Endothelial cell of umbilical vein (primary cell): Measurements from ENCODE around the gene SETBP1. TPM values are rescaled to one million over a fixed set of nuclear protein-coding genes. Genes with fewer than 3 reads are reported as not detected.

ENCODE experiments used
- BruUV-seq: library from RNA; stranded (reverse); fragments of 400-500 nt; replicated peaks from 2 replicates; lab custom pipeline; 2021; lab: Mats Ljungman, UMichigan
- CTCF ChIA-PET: fragments of 300-600, 350-600 bp; sonication (Branson Sonifier 250); formaldehyde crosslinking; loops from one replicate; lab custom pipeline; 2021; ENCODE audit warnings: antibody characterized with exemption, inconsistent platforms; lab: Charles Lee
- POLR2A ChIA-PET: fragments of 300-600, 350-600 bp; sonication (Branson Sonifier 250); formaldehyde crosslinking; loops from one replicate; lab custom pipeline; 2021; ENCODE audit warnings: antibody characterized with exemption, inconsistent platforms; lab: Charles Lee
- DNase-seq: peaks from one replicate; pipeline ENCODE4 v3.0.0-alpha.2; 2011; ENCODE audit warnings: low read depth, low spot score
- FAIRE-seq: peaks from 2 replicates; lab custom pipeline; 2011; peaks lifted over from hg19 to GRCh38; lab: Jason Lieb, UNC
- H2AFZ ChIP-seq: 2 replicates; pipeline ENCODE4 v1.6.0; 2012; ENCODE audit warnings: low read depth, low read length, control low read depth, inconsistent platforms
- H3K27ac ChIP-seq: 2 replicates; pipeline ENCODE4 v1.5.1; 2011; ENCODE audit warnings: low read depth, mild to moderate bottlenecking, control low read depth, low read length, moderate library complexity; ENCODE audit not compliant: insufficient read depth
- H3K27me3 ChIP-seq, 2 experiments: 2 replicates each; pipeline versions ENCODE4 v1.6.0 to v1.6.1; 2011; ENCODE audit warnings: low read length in 2 of 2, mixed read lengths in 1 of 2; ENCODE audit not compliant: control insufficient read depth in 2 of 2, insufficient read depth in 2 of 2
- H3K36me3 ChIP-seq, 2 experiments: 2 replicates in 1 of 2; 3 replicates in 1 of 2; pipeline ENCODE4 v1.5.1; 2011; ENCODE audit warnings: low read length in 2 of 2, mild to moderate bottlenecking in 1 of 2, moderate library complexity in 1 of 2; ENCODE audit not compliant: control insufficient read depth in 2 of 2, insufficient read depth in 2 of 2; ENCODE audit errors: extremely low read depth in 1 of 2
- H3K4me1 ChIP-seq: 3 replicates; pipeline ENCODE4 v1.5.1; 2011; ENCODE audit warnings: mild to moderate bottlenecking, low read length; ENCODE audit not compliant: control insufficient read depth, insufficient read depth; ENCODE audit errors: extremely low read depth
- H3K4me2 ChIP-seq: 2 replicates; pipeline ENCODE4 v1.6.1; 2011; ENCODE audit warnings: low read length, control low read depth, mixed read lengths; ENCODE audit not compliant: insufficient read depth
- H3K4me3 ChIP-seq, 3 experiments: fragments of 200-600 bp in 1 of 3; sonication (generic), shearing (Covaris generic) in 1 of 3; replicated peaks in 1 of 3; 2 replicates each; pipeline ENCODE4 v1.5.1; 2011 to 2016; ENCODE audit warnings: control low read depth in 3 of 3, low read length in 3 of 3, mild to moderate bottlenecking in 2 of 3, inconsistent platforms in 1 of 3, low read depth in 1 of 3, moderate library complexity in 1 of 3; ENCODE audit not compliant: insufficient read depth in 1 of 3
- H3K79me2 ChIP-seq: 2 replicates; pipeline ENCODE4 v1.6.0; 2012; ENCODE audit warnings: low read length, inconsistent platforms; ENCODE audit not compliant: control insufficient read depth, insufficient read depth
- H3K9ac ChIP-seq: replicated peaks from 2 replicates; pipeline ENCODE3; 2011; ENCODE audit warnings: low read length, control low read depth; ENCODE audit not compliant: insufficient read depth; ENCODE audit errors: extremely low read depth
- H3K9me1 ChIP-seq: replicated peaks from 3 replicates; pipeline ENCODE4 v1.6.0; 2011; ENCODE audit warnings: mild to moderate bottlenecking, low read length; ENCODE audit not compliant: control insufficient read depth, insufficient read depth; ENCODE audit errors: extremely low read depth
- H3K9me3 ChIP-seq: replicated peaks from 2 replicates; pipeline ENCODE4 v1.5.1; 2012; ENCODE audit warnings: low read length, inconsistent platforms; ENCODE audit not compliant: control insufficient read depth, insufficient read depth
- H4K20me1 ChIP-seq: replicated peaks from 2 replicates; pipeline ENCODE3; 2011; ENCODE audit warnings: mild to moderate bottlenecking, low read length; ENCODE audit not compliant: control insufficient read depth, insufficient read depth; ENCODE audit errors: extremely low read depth
- CTCF ChIP-seq, 2 donors: IDR thresholded peaks; 1 replicate in 1 of 2; 2 replicates in 1 of 2; pipeline ENCODE4 v1.5.1; 2011; ENCODE audit warnings: low read length in 2 of 2, mild to moderate bottlenecking in 2 of 2, moderate library complexity in 2 of 2, control low read depth in 1 of 2, inconsistent platforms in 1 of 2, low read depth in 1 of 2; ENCODE audit not compliant: insufficient read depth in 1 of 2; ENCODE audit errors: extremely low read depth in 1 of 2
- EZH2 ChIP-seq: IDR thresholded peaks from 2 replicates; pipeline ENCODE4 v1.6.1; 2012; ENCODE audit warnings: borderline replicate concordance, low read depth, mild to moderate bottlenecking, moderate library complexity, low read length, inconsistent platforms; ENCODE audit not compliant: severe bottlenecking
- FOS ChIP-seq: IDR thresholded peaks from 2 replicates; pipeline ENCODE4 v1.6.1; 2011; ENCODE audit warnings: mild to moderate bottlenecking, low read length, moderate library complexity, borderline replicate concordance; ENCODE audit not compliant: insufficient read depth
- GATA2 ChIP-seq: IDR thresholded peaks from 2 replicates; pipeline ENCODE4 v1.7.0; 2011; ENCODE audit warnings: low read depth, mild to moderate bottlenecking, moderate library complexity, mixed read lengths, low read length; ENCODE audit not compliant: insufficient read length, insufficient read depth
- JUN ChIP-seq: IDR thresholded peaks from 2 replicates; pipeline ENCODE4 v1.6.1; 2011; ENCODE audit warnings: borderline replicate concordance, low read depth; ENCODE audit not compliant: insufficient read length, insufficient read depth
- MAX ChIP-seq: IDR thresholded peaks from 2 replicates; pipeline ENCODE4 v1.6.1; 2011; ENCODE audit not compliant: insufficient read depth, insufficient read length
- MYC ChIP-seq: IDR thresholded peaks from one replicate; pipeline ENCODE4 v1.6.1; 2011; ENCODE audit warnings: mild to moderate bottlenecking, low read depth, low read length
- POLR2A ChIP-seq: IDR thresholded peaks from 2 replicates; pipeline ENCODE4 v1.6.1; 2012; ENCODE audit warnings: low read depth, mild to moderate bottlenecking, control low read depth, low read length
- POLR2AphosphoS5 ChIP-seq: IDR thresholded peaks from 2 replicates; pipeline ENCODE4 v1.6.1; 2012; ENCODE audit warnings: low read depth, mild to moderate bottlenecking, control low read depth, low read length, moderate library complexity; ENCODE audit not compliant: insufficient read depth
- dilution Hi-C: fragments of 300-500 bp; cut with MboI; formaldehyde crosslinking; loops from one replicate; pipeline ENCODE4 v1.15.0; 2019; ENCODE audit warnings: low sequenced_read_pairs; ENCODE audit not compliant: extremely low pct_ligation_motif_present
- intact Hi-C: fragments of 100-400 bp; cut with micrococcal nuclease; formaldehyde crosslinking; loops from one replicate; pipeline ENCODE4 v1.10.0; 2022
- polyA plus RNA-seq, 4 experiments: library from polyadenylated mRNA; depleted of rRNA in 3 of 4; stranded (reverse) in 3 of 4; unstranded in 1 of 4; fragments of >200 nt; gene quantifications; 2 replicates each; pipeline versions ENCODE4 v1.2.1 to v1.2.3, GENCODE V29; 2011 to 2012; ENCODE audit warnings: missing spikeins in 1 of 4
- total RNA-seq: library from RNA; stranded (reverse); gene quantifications from 2 replicates; pipeline ENCODE4 v1.2.3, GENCODE V29; 2021

SETBP1 gene
- total and polyA plus RNA-seq, 2 donors (not counting 3 experiments of a cell fraction or from before 2014, with no cell fraction given), result 0.76 to 3.1 TPM

- Histone ChIP-seq H3K9me3 (no peaks in the 10 kb centered on the region), H3K36me3 (no peaks in the 10 kb centered on the region), H2AFZ (no peak overlapping the region), H3K27ac (no peak overlapping the region), H3K4me1 (no peaks in the 10 kb centered on the region), H3K9me1 (no peaks in the 10 kb centered on the region), H3K9ac (no peak overlapping the region), H3K79me2 (no peaks in the 10 kb centered on the region), H3K27me3 (no peaks in the 10 kb centered on the region), H3K4me3 (no peak overlapping the region), H4K20me1 (no peaks in the 10 kb centered on the region), H3K4me2 (no peak overlapping the region)
- intact Hi-C loops, result no loop called here
- DNase-seq (no peak), FAIRE-seq (no peak)
- CTCF ChIA-PET, result no interaction called here
- TF ChIP-seq GATA2 (no peak), MYC (no peak), EZH2 (no peak), POLR2A (no peak), JUN (no peak), CTCF (IDR thresholded peaks at IDR 0.05; ENCODE audit: extremely low read depth in 1 of 2, insufficient read depth in 1 of 2, low read depth in 1 of 2, low read length in 2 of 2) (no peak), FOS (no peak), MAX (no peak), POLR2AphosphoS5 (no peak)
- BruUV-seq, result no TSS peak
- POLR2A ChIA-PET, result no interaction called here
- dilution Hi-C loops, result no loop called here
Measured at GRCh38 chr18:44699572-44700261, 19.0 kb downstream of the SETBP1 start.
